ENCODE measurements around the gene HIBCH. TPM values are rescaled to one million over a fixed set of nuclear protein-coding genes. Genes with fewer than 3 reads are reported as not detected.

HIBCH gene
- total and polyA plus RNA-seq, 2 of the 4 experiments (the other 2 are of a cell fraction): 8.8 to 11.9 TPM

DNA sequence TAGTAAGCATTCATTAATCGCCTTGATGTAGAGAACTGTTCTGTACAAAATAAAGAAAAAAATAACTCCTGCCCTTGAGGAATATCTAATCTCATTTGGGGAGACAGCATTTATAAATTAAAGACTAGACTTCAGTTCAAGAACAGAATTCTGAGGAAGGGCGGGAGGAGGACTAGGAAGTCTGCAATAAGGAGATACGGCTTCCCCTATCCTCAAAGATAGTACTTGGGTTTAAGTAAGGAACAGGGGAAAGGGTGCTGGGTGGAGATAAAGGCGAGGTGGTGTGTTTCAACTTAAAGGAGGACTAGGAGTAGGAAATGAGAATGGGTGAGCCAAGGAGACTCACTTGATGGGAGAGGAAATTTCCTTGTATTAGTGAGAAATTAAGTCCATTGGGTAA lies 135.2 kb downstream of the HIBCH start:
- H3K9me1 ChIP-seq (ENCODE audit: insufficient read depth, low read length): no peaks in the 10 kb centered on the region

More for the DNA sequence above, 135.2 kb downstream of the HIBCH start:
- intact Hi-C loops (cut with micrococcal nuclease): no loop called here
- Histone ChIP-seq H3K56ac (ENCODE audit: extremely low read depth, insufficient read depth, low read length) (no peak overlapping the region), H3K14ac (replicated peaks; ENCODE audit: low read depth, low read length) (no peak overlapping the region), H3K4ac (ENCODE audit: low read depth, low read length) (no peak overlapping the region), H2BK120ac (ENCODE audit: low read depth, low read length) (no peak overlapping the region), H3K18ac (ENCODE audit: low read depth, low read length) (no peak overlapping the region), H2AFZ (replicated peaks; ENCODE audit: low read length, poor library complexity) (no peak overlapping the region), H3K36me3 (ENCODE audit: control insufficient read depth, insufficient read depth, low read length) (no peaks in the 10 kb centered on the region), H3K4me2 (ENCODE audit: low read depth, low read length) (no peak overlapping the region), H4K8ac (ENCODE audit: low read depth in 2 of 2, low read length in 2 of 2) (no peak overlapping the region), H4K5ac (ENCODE audit: low read depth, low read length) (no peak overlapping the region), H3K9ac (ENCODE audit: low read depth, low read length) (no peak overlapping the region), H3K23ac (ENCODE audit: low read depth, low read length) (no peak overlapping the region), H2BK20ac (ENCODE audit: low read depth, low read length) (no peak overlapping the region), H3K79me1 (ENCODE audit: low read depth in 1 of 2, low read length in 2 of 2) (no peaks in the 10 kb centered on the region), H4K91ac (ENCODE audit: insufficient read depth, low read depth, low read length) (no peak overlapping the region), H4K20me1 (ENCODE audit: insufficient read depth, low read length) (no peaks in the 10 kb centered on the region), H3K4me3 (ENCODE audit: insufficient read depth, low read depth, low read length) (no peak overlapping the region), H3K27me3 (ENCODE audit: control insufficient read depth, insufficient read depth, low read length) (no peaks in the 10 kb centered on the region; the same call in 1 of the 2 replicates), H2AK9ac (replicated peaks; ENCODE audit: low read depth, low read length, poor library complexity) (no peak overlapping the region), H2BK5ac (ENCODE audit: low read depth, low read length, poor library complexity, severe bottlenecking) (no peak overlapping the region), H2AK5ac (ENCODE audit: low read depth, low read length) (no peak overlapping the region), H3K9me3 (ENCODE audit: control insufficient read depth, insufficient read depth, low read length) (no peaks in the 10 kb centered on the region), H3K27ac (ENCODE audit: insufficient read depth, low read length) (no peak overlapping the region), H2BK15ac (ENCODE audit: low read depth, low read length) (no peak overlapping the region), H3K4me1 (ENCODE audit: control insufficient read depth, insufficient read depth, low read length) (no peaks in the 10 kb centered on the region)
- CTCF ChIA-PET: no interaction called here
- BruUV-seq (replicated peaks): no TSS peak
- POLR2A ChIA-PET (ENCODE audit: unreplicated experiment): no interaction called here
- dilution Hi-C loops (cut with HindIII; ENCODE audit: low sequenced_read_pairs, unreplicated experiment): no loop called here
- DNase-seq (no peak), ATAC-seq (ENCODE audit: low read depth) (no peak)
- TF ChIP-seq BHLHE40 (IDR thresholded peaks at IDR 0.05; ENCODE audit: low read depth, low read length) (no peak), MAFK (IDR thresholded peaks at IDR 0.05; ENCODE audit: low read depth, low read length) (no peak), FOS (IDR thresholded peaks at IDR 0.05; ENCODE audit: low read depth, low read length) (no peak), RFX5 (IDR thresholded peaks at IDR 0.05; ENCODE audit: low read depth, low read length) (no peak), CHD1 (IDR thresholded peaks at IDR 0.05; ENCODE audit: low read depth, low read length) (no peak), SMC3 (IDR thresholded peaks at IDR 0.05; ENCODE audit: low read depth, low read length) (no peak), CEBPB (IDR thresholded peaks at IDR 0.05; ENCODE audit: low read depth, low read length) (no peak), NFE2L2 (IDR thresholded peaks at IDR 0.05; ENCODE audit: low read depth, low read length) (no peak), MXI1 (IDR thresholded peaks at IDR 0.05; ENCODE audit: borderline replicate concordance, low read depth, low read length) (no peak), MAZ (IDR thresholded peaks at IDR 0.05; ENCODE audit: borderline replicate concordance, low read depth, low read length) (no peak), POLR2A (IDR thresholded peaks at IDR 0.05; ENCODE audit: low read depth, low read length) (no peak), RAD21 (IDR thresholded peaks at IDR 0.05; ENCODE audit: low read length) (no peak), RCOR1 (IDR thresholded peaks at IDR 0.05; ENCODE audit: insufficient replicate concordance, low read length) (no peak)
- TF ChIP-seq, protein P1, sequence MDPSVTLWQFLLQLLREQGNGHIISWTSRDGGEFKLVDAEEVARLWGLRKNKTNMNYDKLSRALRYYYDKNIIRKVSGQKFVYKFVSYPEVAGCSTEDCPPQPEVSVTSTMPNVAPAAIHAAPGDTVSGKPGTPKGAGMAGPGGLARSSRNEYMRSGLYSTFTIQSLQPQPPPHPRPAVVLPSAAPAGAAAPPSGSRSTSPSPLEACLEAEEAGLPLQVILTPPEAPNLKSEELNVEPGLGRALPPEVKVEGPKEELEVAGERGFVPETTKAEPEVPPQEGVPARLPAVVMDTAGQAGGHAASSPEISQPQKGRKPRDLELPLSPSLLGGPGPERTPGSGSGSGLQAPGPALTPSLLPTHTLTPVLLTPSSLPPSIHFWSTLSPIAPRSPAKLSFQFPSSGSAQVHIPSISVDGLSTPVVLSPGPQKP (IDR thresholded peaks at IDR 0.05; ENCODE audit: borderline replicate concordance, low read depth, low read length): no peak
- TF ChIP-seq, protein P2, sequence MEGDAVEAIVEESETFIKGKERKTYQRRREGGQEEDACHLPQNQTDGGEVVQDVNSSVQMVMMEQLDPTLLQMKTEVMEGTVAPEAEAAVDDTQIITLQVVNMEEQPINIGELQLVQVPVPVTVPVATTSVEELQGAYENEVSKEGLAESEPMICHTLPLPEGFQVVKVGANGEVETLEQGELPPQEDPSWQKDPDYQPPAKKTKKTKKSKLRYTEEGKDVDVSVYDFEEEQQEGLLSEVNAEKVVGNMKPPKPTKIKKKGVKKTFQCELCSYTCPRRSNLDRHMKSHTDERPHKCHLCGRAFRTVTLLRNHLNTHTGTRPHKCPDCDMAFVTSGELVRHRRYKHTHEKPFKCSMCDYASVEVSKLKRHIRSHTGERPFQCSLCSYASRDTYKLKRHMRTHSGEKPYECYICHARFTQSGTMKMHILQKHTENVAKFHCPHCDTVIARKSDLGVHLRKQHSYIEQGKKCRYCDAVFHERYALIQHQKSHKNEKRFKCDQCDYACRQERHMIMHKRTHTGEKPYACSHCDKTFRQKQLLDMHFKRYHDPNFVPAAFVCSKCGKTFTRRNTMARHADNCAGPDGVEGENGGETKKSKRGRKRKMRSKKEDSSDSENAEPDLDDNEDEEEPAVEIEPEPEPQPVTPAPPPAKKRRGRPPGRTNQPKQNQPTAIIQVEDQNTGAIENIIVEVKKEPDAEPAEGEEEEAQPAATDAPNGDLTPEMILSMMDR (conservative IDR thresholded peaks at IDR 0.05; ENCODE audit: low read depth, low read length): no peak
- TF ChIP-seq, protein P3, sequence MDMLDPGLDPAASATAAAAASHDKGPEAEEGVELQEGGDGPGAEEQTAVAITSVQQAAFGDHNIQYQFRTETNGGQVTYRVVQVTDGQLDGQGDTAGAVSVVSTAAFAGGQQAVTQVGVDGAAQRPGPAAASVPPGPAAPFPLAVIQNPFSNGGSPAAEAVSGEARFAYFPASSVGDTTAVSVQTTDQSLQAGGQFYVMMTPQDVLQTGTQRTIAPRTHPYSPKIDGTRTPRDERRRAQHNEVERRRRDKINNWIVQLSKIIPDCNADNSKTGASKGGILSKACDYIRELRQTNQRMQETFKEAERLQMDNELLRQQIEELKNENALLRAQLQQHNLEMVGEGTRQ (IDR thresholded peaks at IDR 0.05; ENCODE audit: low read depth, low read length): no peak
- in situ Hi-C loops (cut with MboI; ENCODE audit: low sequenced_read_pairs): no loop called here
- no CpG with 5 or more reads among the region's 4 CpGs for WGBS, 2 experiments (ENCODE audit: extremely low coverage in 2 of 2, insufficient read length in 1 of 2)
